GM12878 (cell line): ENCODE measurements around the gene MLNR. TPM values are rescaled to one million over a fixed set of nuclear protein-coding genes. Genes with fewer than 3 reads are reported as not detected.

Experiments used
- ATAC-seq: fragments of 200-7000 bp; cut with Tn5 transposase; 3 replicates; pipeline ENCODE4 v1.9.1; 2020; ENCODE audit warnings: mild to moderate bottlenecking, moderate library complexity
- BruUV-seq: library from RNA; stranded (reverse); fragments of 400-500 nt; replicated peaks from 2 replicates; lab custom pipeline; 2021; lab: Mats Ljungman, UMichigan
- CTCF ChIA-PET: fragments of 300-600 bp; sonication (Branson Sonifier 250); formaldehyde crosslinking; extraction: SDS; loops from one replicate; lab custom pipeline; 2021; ENCODE audit warnings: inconsistent platforms; lab: Yijun Ruan, JAX
- POLR2A ChIA-PET: fragments of 350-600 bp; formaldehyde crosslinking; extraction: SDS; loops from one replicate; lab custom pipeline; 2021; ENCODE audit warnings: inconsistent platforms; lab: Charles Lee
- RAD21 ChIA-PET: fragments of 300-600 bp; sonication (Branson Sonifier 250); formaldehyde crosslinking; loops from one replicate; lab custom pipeline; 2023; ENCODE audit warnings: antibody characterized with exemption; ENCODE audit not compliant: unreplicated experiment; lab: Charles Lee
- SMC1A ChIA-PET: fragments of 300-600 bp; sonication (Branson Sonifier 250); formaldehyde crosslinking; loops from one replicate; lab custom pipeline; 2023; ENCODE audit not compliant: unreplicated experiment, uncharacterized antibody; lab: Charles Lee
- DNase-seq: peaks from one replicate; pipeline ENCODE4 v3.0.0-alpha.2; 2011; ENCODE audit warnings: low read depth, low spot score
- FAIRE-seq: peaks from 3 replicates; lab custom pipeline; 2011; peaks lifted over from hg19 to GRCh38; lab: Jason Lieb, UNC
- H2AFZ ChIP-seq: 2 replicates; pipeline ENCODE4 v1.6.0; 2011; ENCODE audit warnings: low read depth, low read length, control low read depth; ENCODE audit not compliant: control insufficient read depth
- H3K27ac ChIP-seq: 2 replicates; pipeline ENCODE4 v1.5.1; 2011; ENCODE audit warnings: control low read depth; ENCODE audit not compliant: control insufficient read depth, insufficient read depth
- H3K27me3 ChIP-seq, 2 experiments: replicated peaks in 1 of 2; 2 replicates each; pipeline versions ENCODE4 v1.6.0 to v1.6.1; 2011; ENCODE audit warnings: low read length in 1 of 2; ENCODE audit not compliant: control insufficient read depth in 2 of 2, insufficient read depth in 2 of 2
- H3K36me3 ChIP-seq, 2 experiments: 2 replicates each; pipeline ENCODE4 v1.5.1; 2011; ENCODE audit warnings: low read length in 1 of 2; ENCODE audit not compliant: control insufficient read depth in 2 of 2, insufficient read depth in 2 of 2
- H3K4me1 ChIP-seq: 2 replicates; pipeline ENCODE4 v1.6.1; 2011; ENCODE audit warnings: mild to moderate bottlenecking, low read length, moderate library complexity, mixed read lengths; ENCODE audit not compliant: control insufficient read depth, insufficient read depth
- H3K4me2 ChIP-seq: 2 replicates; pipeline ENCODE4 v1.6.0; 2011; ENCODE audit warnings: control low read depth; ENCODE audit not compliant: control insufficient read depth, insufficient read depth
- H3K4me3 ChIP-seq: fragments of 200-600 bp; sonication (generic); 2 replicates; pipeline ENCODE4 v1.5.1; 2016
- H3K79me2 ChIP-seq: 2 replicates; pipeline ENCODE4 v1.6.0; 2011; ENCODE audit warnings: low read length; ENCODE audit not compliant: control insufficient read depth, insufficient read depth
- H3K9ac ChIP-seq: 2 replicates; pipeline ENCODE4 v1.8.0; 2011; ENCODE audit warnings: low read length, control low read depth, mixed read lengths; ENCODE audit not compliant: control insufficient read depth, insufficient read depth
- H3K9me3 ChIP-seq: replicated peaks from 3 replicates; pipeline ENCODE4 v1.5.1; 2011; ENCODE audit warnings: mild to moderate bottlenecking, low read length; ENCODE audit not compliant: control insufficient read depth, insufficient read depth
- H4K20me1 ChIP-seq: 2 replicates; pipeline ENCODE4 v1.6.0; 2011; ENCODE audit not compliant: control insufficient read depth, insufficient read depth
- CREB1 ChIP-seq: IDR thresholded peaks from 2 replicates; pipeline ENCODE4 v1.6.1; 2012; ENCODE audit warnings: low read depth, mild to moderate bottlenecking, inconsistent platforms
- IKZF2 ChIP-seq, 2 experiments: fragments of 450-650 bp; IDR thresholded peaks; 2 replicates each; pipeline ENCODE4 v1.6.1; 2017; ENCODE audit warnings: mild to moderate bottlenecking in 2 of 2, moderate library complexity in 2 of 2
- MEF2B ChIP-seq: fragments of 450-650 bp; IDR thresholded peaks from 2 replicates; pipeline ENCODE4 v1.6.1; 2018; ENCODE audit warnings: mild to moderate bottlenecking, moderate library complexity; ENCODE audit not compliant: partially characterized antibody, poor library complexity, severe bottlenecking
- NFIC ChIP-seq: IDR thresholded peaks from 2 replicates; pipeline ENCODE4 v1.6.1; 2012; ENCODE audit warnings: low read depth, mild to moderate bottlenecking, inconsistent platforms, low read length, moderate library complexity
- PBX3 ChIP-seq: IDR thresholded peaks from 2 replicates; pipeline ENCODE4 v1.6.1; 2011; ENCODE audit warnings: mild to moderate bottlenecking, low read depth, low read length, moderate library complexity; ENCODE audit not compliant: insufficient replicate concordance
- SP1 ChIP-seq: IDR thresholded peaks from one replicate; pipeline ENCODE4 v1.6.1; 2011; ENCODE audit warnings: low read depth, low read length
- ZSCAN29 ChIP-seq: fragments of 450-650 bp; IDR thresholded peaks from 2 replicates; pipeline ENCODE4 v1.6.1; 2017; ENCODE audit warnings: mild to moderate bottlenecking, moderate library complexity
- WGBS: methylation state at CpG from one replicate; pipeline ENCODE4 v1.1.6; 2016; ENCODE audit warnings: low lambda C conversion rate; ENCODE audit not compliant: insufficient replicate concordance, insufficient coverage; ENCODE audit errors: missing lambda C conversion rate; 5-methylcytosine and 5-hydroxymethylcytosine counted together
- in situ Hi-C: fragments of 300-500 bp; cut with MboI; formaldehyde crosslinking; loops from 9 replicates; pipeline ENCODE4 v1.14.3; 2018; ENCODE audit warnings: mixed read lengths
- intact Hi-C: fragments of 100-400 bp; cut with micrococcal nuclease; formaldehyde crosslinking; loops from one replicate; pipeline ENCODE4 v1.14.2; 2022; ENCODE audit not compliant: unreplicated experiment
- polyA plus RNA-seq, 11 experiments: library from polyadenylated mRNA; depleted of rRNA in 4 of 11; unstranded in 6 of 11; stranded (reverse) in 5 of 11; fragments of >200 nt; fragmentation: Nextera tagmentation in 4 of 11; fragmentation: Illumina TruSeq in 1 of 11; extraction: Ambion mirVana in 4 of 11; extraction: Trizol in 1 of 11; gene quantifications; 1 replicate in 1 of 11; 2 replicates in 10 of 11; pipeline versions ENCODE4 v1.2.1 to v1.2.3, GENCODE V29; 2011 to 2016; ENCODE audit warnings: inconsistent platforms in 2 of 11, missing spikeins in 2 of 11, low read depth in 1 of 11
- total RNA-seq, 4 experiments: library from RNA; depleted of rRNA in 3 of 4; stranded (reverse); fragments of >200 nt in 3 of 4; fragmentation: Illumina TruSeq in 1 of 4; extraction: Trizol in 1 of 4; gene quantifications; 2 replicates each; pipeline versions ENCODE4 v1.2.1 to v1.2.3, GENCODE V29; 2013 to 2021
- TF ChIP-seq, protein P1 (sequence below): fragments of 450-650 bp; IDR thresholded peaks from 2 replicates; pipeline ENCODE4 v1.6.1; 2017; ENCODE audit warnings: low read depth, mild to moderate bottlenecking, moderate library complexity
- TF ChIP-seq, protein P2 (sequence below): IDR thresholded peaks from 2 replicates; pipeline ENCODE4 v1.6.1; 2012; ENCODE audit warnings: low read length, inconsistent platforms

Gene MLNR
- total and polyA plus RNA-seq, 10 of the 15 experiments (the other 5 are each of a cell fraction or from before 2014, with no cell fraction given) = not detected

DNA sequence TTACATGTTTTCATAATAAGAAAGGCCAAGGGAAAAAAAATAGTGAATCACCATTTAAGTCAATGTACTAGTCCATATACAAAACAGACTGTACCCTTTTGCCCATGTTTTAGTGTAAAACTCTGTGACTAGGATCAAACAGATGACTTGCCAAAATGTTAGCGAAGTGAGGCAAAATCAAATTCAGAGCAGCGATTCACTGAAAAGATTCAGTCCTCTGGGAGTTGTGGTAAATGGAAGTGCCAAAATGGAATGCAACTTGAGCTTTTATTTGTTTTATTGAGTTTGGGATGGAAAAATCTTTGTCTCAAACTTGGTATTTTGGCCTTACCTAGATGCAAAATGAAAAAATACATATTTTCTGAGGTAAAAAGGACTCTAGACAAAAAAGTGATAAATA lies 36.7 kb downstream of the MLNR start:
- Histone ChIP-seq H3K9ac (no peak overlapping the region), H3K79me2 (no peaks in the 10 kb centered on the region), H3K4me1 (no peaks in the 10 kb centered on the region), H2AFZ (no peak overlapping the region), H3K4me3 (no peak overlapping the region), H3K36me3 (peaks cover 0 to 16% of the 10 kb centered on the region in 2 experiments; a peak in 3 of 4 replicates), H3K27ac (no peak overlapping the region), H3K9me3 (no peaks in the 10 kb centered on the region), H3K27me3 (no peaks in the 10 kb centered on the region), H4K20me1 (no peaks in the 10 kb centered on the region), H3K4me2 (no peak overlapping the region)
- ChIA-PET SMC1A (interaction anchor here (0.9 kb wide), 1 partner anchor 189 kb away, joined by 3 read pairs; no protein-coding TSS in a partner anchor), CTCF (interaction anchor here (1.1 to 2.5 kb wide), 3 partner anchors 9 to 24 kb away, joined by 4 to 13 read pairs (median 9); partner anchors contain the start of gene CDADC1), RAD21 (no interaction called here), POLR2A (interaction anchor here (2.6 kb wide), 1 partner anchor 9 kb away, joined by 8 read pairs; the partner anchor contains the start of gene CDADC1)
- TF ChIP-seq MEF2B (no peak), NFIC (no peak)
- DNase-seq = no peak
- WGBS = 98% methylated on average over 2 of the region's 2 CpGs
- TSS peak; percentile 9 for BruUV-seq
- in situ Hi-C loops = no loop called here
- no peak for ATAC-seq
- intact Hi-C loops = no loop called here
- no peak for FAIRE-seq

DNA sequence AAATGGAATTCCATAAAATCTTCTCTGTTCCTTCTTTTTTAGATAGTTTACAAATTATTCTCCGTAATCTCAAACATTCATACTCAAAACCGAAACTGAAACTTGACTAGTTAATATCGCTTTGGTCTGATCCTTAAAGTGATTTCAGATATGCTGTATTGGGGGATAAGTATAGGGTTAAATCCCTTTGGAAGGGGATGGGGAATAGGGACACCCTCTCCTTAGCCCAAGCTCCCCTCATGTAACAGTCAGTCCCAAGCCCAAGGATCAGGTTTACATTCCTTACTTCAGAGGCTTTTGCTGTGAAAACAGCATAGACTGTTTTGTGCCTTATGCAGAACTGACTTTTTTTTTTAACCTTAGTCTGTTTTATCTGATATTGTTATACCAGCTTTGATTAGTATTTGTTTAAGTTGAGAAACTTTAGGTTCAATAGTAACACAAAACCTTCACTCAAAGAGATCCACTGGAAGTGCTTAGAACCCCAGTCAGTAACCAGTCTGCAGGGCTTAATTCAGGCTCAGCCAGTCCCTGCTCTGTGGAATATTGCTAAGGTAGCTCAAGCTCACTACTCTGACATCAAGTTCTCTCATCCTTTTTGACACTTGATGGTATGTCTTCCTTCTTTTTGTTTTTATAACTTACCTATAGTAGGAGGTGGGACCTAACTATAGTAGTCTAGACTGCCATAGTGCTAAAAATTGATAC lies 38.1 kb downstream of the MLNR start:
- no peak for FAIRE-seq
- intact Hi-C loops (no loop called here), in situ Hi-C loops (no loop called here)
- H3K9me3 ChIP-seq = no peaks in the 10 kb centered on the region
- peak overlapping the region; percentile 74 for H2AFZ ChIP-seq
- peaks cover 0 to 16% of the 10 kb centered on the region in 2 experiments; a peak in 3 of 4 replicates for H3K36me3 ChIP-seq
- no peaks in the 10 kb centered on the region for H3K4me1 ChIP-seq
- BruUV-seq = no TSS peak
- no peaks in the 10 kb centered on the region for H3K79me2 ChIP-seq
- ChIA-PET POLR2A (interaction anchor here (0.6 to 2.6 kb wide), 3 partner anchors 10 to 43 kb away, joined by 5 to 8 read pairs (median 5); partner anchors contain the start of gene CDADC1), RAD21 (no interaction called here), CTCF (interaction anchor here (0.9 to 2.5 kb wide), 5 partner anchors 10 to 24 kb away, joined by 3 to 13 read pairs (median 7); partner anchors contain the start of gene CDADC1), SMC1A (interaction anchor here (1.0 to 1.7 kb wide), 4 partner anchors 11 to 27 kb away, joined by 3 to 11 read pairs (median 4); partner anchors contain the start of gene CDADC1)
- DNase-seq = no peak
- peak; percentile 72 for ATAC-seq
- 5% methylated on average over 3 of the region's 3 CpGs for WGBS
- H3K9ac ChIP-seq = peak overlapping the region; percentile 50
- peak overlapping the region; percentile 65 for H3K4me2 ChIP-seq
- H3K27ac ChIP-seq = no peak overlapping the region
- H3K4me3 ChIP-seq = peak overlapping the region; percentile 19; the same call in 1 of the 2 replicates
- H3K27me3 ChIP-seq = no peaks in the 10 kb centered on the region
- no peaks in the 10 kb centered on the region for H4K20me1 ChIP-seq
- TF ChIP-seq IKZF2 (IDR thresholded peaks at IDR 0.05) (0 out of 4 replicates have a peak, but pooled peaks of 1 of the 2 experiments have one; percentile 15), CREB1 (no peak), SP1 (no peak), PBX3 (no peak), ZSCAN29 (no peak)
- TF ChIP-seq, protein P1, sequence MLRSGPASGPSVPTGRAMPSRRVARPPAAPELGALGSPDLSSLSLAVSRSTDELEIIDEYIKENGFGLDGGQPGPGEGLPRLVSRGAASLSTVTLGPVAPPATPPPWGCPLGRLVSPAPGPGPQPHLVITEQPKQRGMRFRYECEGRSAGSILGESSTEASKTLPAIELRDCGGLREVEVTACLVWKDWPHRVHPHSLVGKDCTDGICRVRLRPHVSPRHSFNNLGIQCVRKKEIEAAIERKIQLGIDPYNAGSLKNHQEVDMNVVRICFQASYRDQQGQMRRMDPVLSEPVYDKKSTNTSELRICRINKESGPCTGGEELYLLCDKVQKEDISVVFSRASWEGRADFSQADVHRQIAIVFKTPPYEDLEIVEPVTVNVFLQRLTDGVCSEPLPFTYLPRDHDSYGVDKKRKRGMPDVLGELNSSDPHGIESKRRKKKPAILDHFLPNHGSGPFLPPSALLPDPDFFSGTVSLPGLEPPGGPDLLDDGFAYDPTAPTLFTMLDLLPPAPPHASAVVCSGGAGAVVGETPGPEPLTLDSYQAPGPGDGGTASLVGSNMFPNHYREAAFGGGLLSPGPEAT = 0 out of 2 replicates have a peak, but pooled peaks have one; percentile 27
- TF ChIP-seq, protein P2, sequence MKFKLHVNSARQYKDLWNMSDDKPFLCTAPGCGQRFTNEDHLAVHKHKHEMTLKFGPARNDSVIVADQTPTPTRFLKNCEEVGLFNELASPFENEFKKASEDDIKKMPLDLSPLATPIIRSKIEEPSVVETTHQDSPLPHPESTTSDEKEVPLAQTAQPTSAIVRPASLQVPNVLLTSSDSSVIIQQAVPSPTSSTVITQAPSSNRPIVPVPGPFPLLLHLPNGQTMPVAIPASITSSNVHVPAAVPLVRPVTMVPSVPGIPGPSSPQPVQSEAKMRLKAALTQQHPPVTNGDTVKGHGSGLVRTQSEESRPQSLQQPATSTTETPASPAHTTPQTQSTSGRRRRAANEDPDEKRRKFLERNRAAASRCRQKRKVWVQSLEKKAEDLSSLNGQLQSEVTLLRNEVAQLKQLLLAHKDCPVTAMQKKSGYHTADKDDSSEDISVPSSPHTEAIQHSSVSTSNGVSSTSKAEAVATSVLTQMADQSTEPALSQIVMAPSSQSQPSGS = no peak
